ENCODE results near the gene CRACR2A.

Gene CRACR2A

GRCh38 chr12:3725388-3726115 is 27.4 kb downstream of the CRACR2A start:
- H3K27ac ChIP-seq (ENCODE audit: low read length): no peak overlapping the region
- H3K9me3 ChIP-seq (ENCODE audit: insufficient read depth, low read length): 0 out of 2 replicates have a peak, but pooled peaks cover 3% of the 10 kb centered on the region
- H3K4me1 ChIP-seq (ENCODE audit: low read length): no peaks in the 10 kb centered on the region
- H3K4me2 ChIP-seq (ENCODE audit: low read length): no peak overlapping the region
- H3K36me3 ChIP-seq (replicated peaks; ENCODE audit: low read depth, low read length): peaks cover 53% of the 10 kb centered on the region
- no peaks in the 10 kb centered on the region for H4K20me1 ChIP-seq (ENCODE audit: insufficient read depth, low read length)
- H3K9ac ChIP-seq (ENCODE audit: low read length): no peak overlapping the region
- TF ChIP-seq CTCF (IDR thresholded peaks at IDR 0.05; ENCODE audit: low read depth, low read length) (no peak), EZH2phosphoT487 (IDR thresholded peaks at IDR 0.05; ENCODE audit: low read depth) (no peak)
- no peaks in the 10 kb centered on the region for H3K79me2 ChIP-seq (ENCODE audit: low read length)
- no peak overlapping the region for H3K4me3 ChIP-seq (ENCODE audit: low read length)
- no peaks in the 10 kb centered on the region for H3K27me3 ChIP-seq (ENCODE audit: low read depth, low read length)
- no peak overlapping the region for H2AFZ ChIP-seq (ENCODE audit: low read depth, low read length)

GRCh38 chr12:3723916-3724805 is 28.7 kb downstream of the CRACR2A start:
- Histone ChIP-seq H3K36me3 (replicated peaks; ENCODE audit: low read depth, low read length) (peaks cover 46% of the 10 kb centered on the region), H3K4me3 (ENCODE audit: low read length) (no peak overlapping the region), H2AFZ (ENCODE audit: low read depth, low read length) (no peak overlapping the region), H3K9me3 (ENCODE audit: insufficient read depth, low read length) (0 out of 2 replicates have a peak, but pooled peaks cover 3% of the 10 kb centered on the region), H3K79me2 (ENCODE audit: low read length) (no peaks in the 10 kb centered on the region), H3K4me1 (ENCODE audit: low read length) (no peaks in the 10 kb centered on the region), H3K27me3 (ENCODE audit: low read depth, low read length) (no peaks in the 10 kb centered on the region), H3K27ac (ENCODE audit: low read length) (no peak overlapping the region), H3K4me2 (ENCODE audit: low read length) (no peak overlapping the region), H4K20me1 (ENCODE audit: insufficient read depth, low read length) (no peaks in the 10 kb centered on the region), H3K9ac (ENCODE audit: low read length) (no peak overlapping the region)
- TF ChIP-seq EZH2phosphoT487 (IDR thresholded peaks at IDR 0.05; ENCODE audit: low read depth) (no peak), CTCF (IDR thresholded peaks at IDR 0.05; ENCODE audit: low read depth, low read length) (no peak)

- H3K9me3 ChIP-seq (ENCODE audit: insufficient read depth, low read length): 0 out of 2 replicates have a peak, but pooled peaks cover 3% of the 10 kb centered on the region
- H4K20me1 ChIP-seq (ENCODE audit: insufficient read depth, low read length): no peaks in the 10 kb centered on the region
- no peaks in the 10 kb centered on the region for H3K27me3 ChIP-seq (ENCODE audit: low read depth, low read length)
- no peaks in the 10 kb centered on the region for H3K79me2 ChIP-seq (ENCODE audit: low read length)
- H3K27ac ChIP-seq (ENCODE audit: low read length): no peak overlapping the region
- H3K9ac ChIP-seq (ENCODE audit: low read length): no peak overlapping the region
- no peak overlapping the region for H3K4me3 ChIP-seq (ENCODE audit: low read length)
- H2AFZ ChIP-seq (ENCODE audit: low read depth, low read length): no peak overlapping the region
- H3K4me1 ChIP-seq (ENCODE audit: low read length): no peaks in the 10 kb centered on the region
- TF ChIP-seq EZH2phosphoT487 (IDR thresholded peaks at IDR 0.05; ENCODE audit: low read depth): no peak
- TF ChIP-seq CTCF (IDR thresholded peaks at IDR 0.05; ENCODE audit: low read depth, low read length): no peak
- H3K4me2 ChIP-seq (ENCODE audit: low read length): no peak overlapping the region
- peaks cover 54% of the 10 kb centered on the region for H3K36me3 ChIP-seq (replicated peaks; ENCODE audit: low read depth, low read length)
These were observed 30.5 kb downstream of the CRACR2A start for GRCh38 chr12:3722368-3722767.

- no peaks in the 10 kb centered on the region for H4K20me1 ChIP-seq (ENCODE audit: insufficient read depth, low read length)
- no peaks in the 10 kb centered on the region for H3K27me3 ChIP-seq (ENCODE audit: low read depth, low read length)
- no peak for TF ChIP-seq EZH2phosphoT487 (IDR thresholded peaks at IDR 0.05; ENCODE audit: low read depth)
- no peak for TF ChIP-seq CTCF (IDR thresholded peaks at IDR 0.05; ENCODE audit: low read depth, low read length)
- no peak overlapping the region for H2AFZ ChIP-seq (ENCODE audit: low read depth, low read length)
- H3K4me3 ChIP-seq (ENCODE audit: low read length): no peak overlapping the region
- H3K9ac ChIP-seq (ENCODE audit: low read length): no peak overlapping the region
- 0 out of 2 replicates have a peak, but pooled peaks cover 3% of the 10 kb centered on the region for H3K9me3 ChIP-seq (ENCODE audit: insufficient read depth, low read length)
- no peak overlapping the region for H3K4me2 ChIP-seq (ENCODE audit: low read length)
- no peaks in the 10 kb centered on the region for H3K79me2 ChIP-seq (ENCODE audit: low read length)
- H3K4me1 ChIP-seq (ENCODE audit: low read length): no peaks in the 10 kb centered on the region
- no peak overlapping the region for H3K27ac ChIP-seq (ENCODE audit: low read length)
- peaks cover 54% of the 10 kb centered on the region for H3K36me3 ChIP-seq (replicated peaks; ENCODE audit: low read depth, low read length)
These were observed 32.1 kb downstream of the CRACR2A start for GRCh38 chr12:3720772-3721171.
